Tibial nerve (tissue), 4 donors: ENCODE data around the gene TM9SF4. TPM values are rescaled to one million over a fixed set of nuclear protein-coding genes. Genes with fewer than 3 reads are reported as not detected.

Experiments used
- DNase-seq, 2 donors: peaks; one replicate each; pipeline ENCODE4 v3.0.0-alpha.2; 2019; ENCODE audit warnings: low spot score in 2 of 2
- H3K27ac ChIP-seq, 4 donors: fragments of 200-600 bp; sonication (generic) in 3 of 4; one replicate each; pipeline ENCODE4 v1.5.1; 2017 to 2019; ENCODE audit warnings: mild to moderate bottlenecking in 1 of 4
- H3K27me3 ChIP-seq, 2 donors: fragments of 200-600 bp; sonication (generic) in 1 of 2; one replicate each; pipeline versions ENCODE4 v1.5.1 to v1.6.0; 2017 to 2019
- H3K36me3 ChIP-seq, 3 donors: fragments of 200-600 bp; sonication (generic); one replicate each; pipeline ENCODE4 v1.5.1; 2018 to 2019
- H3K4me1 ChIP-seq, 4 donors: fragments of 200-600 bp; sonication (generic) in 3 of 4; one replicate each; pipeline ENCODE4 v1.5.1; 2017 to 2019
- H3K4me3 ChIP-seq, 4 donors: fragments of 200-600 bp; sonication (generic) in 3 of 4; one replicate each; pipeline ENCODE4 v1.5.1; 2017 to 2019; ENCODE audit warnings: mild to moderate bottlenecking in 1 of 4, moderate library complexity in 1 of 4
- H3K9me3 ChIP-seq, 4 donors: fragments of 200-600 bp; sonication (generic) in 3 of 4; one replicate each; pipeline ENCODE4 v1.5.1; 2017 to 2019
- CTCF ChIP-seq, 5 experiments: fragments of 200-600 bp in 3 of 5; fragments of 450-650 bp in 2 of 5; sonication (generic) in 3 of 5; IDR thresholded peaks; one replicate each; pipeline ENCODE4 v1.5.1; 2016 to 2019; ENCODE audit warnings: antibody characterized with exemption in 5 of 5, mild to moderate bottlenecking in 3 of 5, moderate library complexity in 2 of 5
- EP300 ChIP-seq, 2 donors: sonication (generic); formaldehyde crosslinking; IDR thresholded peaks; one replicate each; pipeline ENCODE4 v1.6.1; 2017; ENCODE audit warnings: antibody characterized with exemption in 2 of 2, mild to moderate bottlenecking in 1 of 2
- POLR2A ChIP-seq, 2 donors: fragments of 450-650 bp; IDR thresholded peaks; one replicate each; pipeline ENCODE4 v1.6.1; 2017; ENCODE audit warnings: antibody characterized with exemption in 2 of 2, mild to moderate bottlenecking in 2 of 2, moderate library complexity in 2 of 2
- WGBS, 2 donors: methylation state at CpG; one replicate each; pipeline ENCODE4 v1.1.5; 2018; 5-methylcytosine and 5-hydroxymethylcytosine counted together
- total RNA-seq, 4 donors: library from RNA; depleted of rRNA; stranded (reverse); fragments of >200 nt; gene quantifications; one replicate each; pipeline ENCODE4 v1.1.0, GENCODE V29; 2016

The TM9SF4 gene
- total RNA-seq, 4 donors from 2014 or later: 23.1 to 40.5 (median 28.8) TPM

- Histone ChIP-seq H3K4me1 (no peaks in the 10 kb centered on the region), H3K27me3 (no peaks in the 10 kb centered on the region), H3K4me3 (no peak overlapping the region), H3K27ac (peak overlapping the region in 1 of 4 donors; percentile 31), H3K36me3 (peaks cover 0 to 99% (median 8%) of the 10 kb centered on the region in 3 donors), H3K9me3 (no peaks in the 10 kb centered on the region)
- DNase-seq: no peak
- WGBS, 2 donors: 94 to 99% methylated on average over 3 of the region's 3 CpGs
- TF ChIP-seq POLR2A (IDR thresholded peaks at IDR 0.05) (no peak), EP300 (IDR thresholded peaks at IDR 0.05) (no peak), CTCF (IDR thresholded peaks at IDR 0.05) (no peak)
Observed at GRCh38 chr20:32215729-32216128, 106.2 kb downstream of the TM9SF4 start.

DNA sequence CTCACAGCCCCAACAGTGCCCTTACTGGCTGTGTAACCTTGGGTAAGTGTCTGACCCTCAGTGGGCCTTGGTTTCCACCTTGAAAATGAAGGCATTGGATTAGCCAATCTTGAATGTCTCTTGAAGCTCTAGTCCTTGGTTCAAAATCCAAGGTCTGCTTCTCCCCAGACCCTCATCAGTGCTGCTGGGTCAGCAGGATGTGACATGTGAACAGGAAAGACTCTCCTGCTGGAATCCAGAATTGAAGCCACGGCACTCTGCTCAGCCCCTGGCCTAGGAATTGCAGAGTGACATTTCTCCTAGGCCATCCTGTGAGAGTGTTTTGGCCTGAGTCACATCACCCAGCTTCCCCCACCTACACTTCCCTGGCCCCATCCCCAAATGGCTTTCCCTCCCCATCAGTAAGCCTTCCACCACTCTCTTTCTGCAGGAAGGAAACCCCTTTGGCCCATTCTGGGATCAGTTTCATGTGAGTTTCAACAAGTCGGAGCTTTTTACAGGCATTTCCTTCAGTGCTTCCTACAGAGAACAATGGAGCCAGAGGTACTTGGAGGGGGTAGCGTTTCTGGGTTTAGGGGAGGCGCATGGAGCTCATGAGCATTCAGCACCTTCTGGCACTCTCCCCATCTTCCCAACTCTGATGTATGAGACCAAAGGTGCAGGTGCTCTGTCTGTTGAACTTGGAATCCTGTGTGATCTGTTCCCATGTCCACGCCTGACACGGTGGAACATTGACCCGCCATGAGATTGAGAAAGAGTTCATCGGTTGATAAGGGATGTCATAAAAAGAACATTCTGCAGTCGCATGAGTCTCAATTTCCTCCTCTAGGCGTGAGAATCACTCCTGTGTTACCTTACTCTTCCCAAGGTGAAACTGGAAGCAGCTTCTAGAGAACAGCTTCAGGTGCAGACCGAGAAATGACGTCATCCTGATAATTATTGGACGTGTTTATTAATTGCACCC lies 106.9 kb downstream of the TM9SF4 start:
- Histone ChIP-seq H3K9me3 (no peaks in the 10 kb centered on the region), H3K27ac (peak overlapping the region in 1 of 4 donors; percentile 31), H3K4me3 (no peak overlapping the region), H3K36me3 (peaks cover 0 to 99% (median 8%) of the 10 kb centered on the region in 3 donors), H3K27me3 (no peaks in the 10 kb centered on the region), H3K4me1 (no peaks in the 10 kb centered on the region)
- WGBS, 2 donors: 89 to 94% methylated on average over 13 of the region's 13 CpGs
- TF ChIP-seq EP300 (IDR thresholded peaks at IDR 0.05) (no peak), POLR2A (IDR thresholded peaks at IDR 0.05) (no peak), CTCF (IDR thresholded peaks at IDR 0.05) (no peak)
- no peak for DNase-seq

Other genes with a start within 250 kb of the TM9SF4 start
- 10 to 100 TPM; 31.8 to 61.3 (median 44.6) TPM for gene DUSP15, start 239.2 kb upstream of the TM9SF4 start, total RNA-seq
- gene TTLL9, start 239.1 kb upstream of the TM9SF4 start, total RNA-seq: 1 to 10 TPM; 2.8 to 3.7 (median 3.1) TPM
- gene PDRG1, start 157.7 kb upstream of the TM9SF4 start, total RNA-seq: 10 to 100 TPM in 3 of 4 donors, 1 to 10 TPM in 1; 9.6 to 15.7 (median 11.0) TPM
- not detected for gene XKR7, start 141.6 kb upstream of the TM9SF4 start, total RNA-seq
- gene CCM2L, start 99.3 kb upstream of the TM9SF4 start, total RNA-seq: 10 to 100 TPM in 3 of 4 donors, 1 to 10 TPM in 1; 5.4 to 14.2 (median 13.6) TPM
- gene HCK, start 57.5 kb upstream of the TM9SF4 start, total RNA-seq: 10 to 100 TPM; 10.5 to 47.4 (median 13.7) TPM
- gene PLAGL2, start 98.0 kb downstream of the TM9SF4 start, total RNA-seq: 1 to 10 TPM; 4.2 to 7.2 (median 6.3) TPM
- gene POFUT1, start 98.2 kb downstream of the TM9SF4 start, total RNA-seq: 10 to 100 TPM; 26.0 to 49.4 (median 32.4) TPM
- gene KIF3B, start 167.9 kb downstream of the TM9SF4 start, total RNA-seq: 10 to 100 TPM; 27.3 to 32.9 (median 31.7) TPM
- gene ASXL1, start 248.6 kb downstream of the TM9SF4 start, total RNA-seq: 100 to 1,000 TPM; 108 to 194 (median 138) TPM